GM19043 (cell line): ENCODE results near the gene BSND.
A peak's percentile ranks its signal among the peaks of the same experiment; 100 is the strongest.
"Not testable (repeated sequence)": the region's sequence is repeated elsewhere in the genome, so short reads cannot be mapped to it uniquely, and the experiment has no call there.

Experiments used
- ATAC-seq: cut with Tn5 transposase; IDR thresholded peaks from one replicate; pipeline ENCODE4 v1.9.1; 2021; ENCODE audit warnings: low read depth; ENCODE audit not compliant: unreplicated experiment

Gene BSND

DNA sequence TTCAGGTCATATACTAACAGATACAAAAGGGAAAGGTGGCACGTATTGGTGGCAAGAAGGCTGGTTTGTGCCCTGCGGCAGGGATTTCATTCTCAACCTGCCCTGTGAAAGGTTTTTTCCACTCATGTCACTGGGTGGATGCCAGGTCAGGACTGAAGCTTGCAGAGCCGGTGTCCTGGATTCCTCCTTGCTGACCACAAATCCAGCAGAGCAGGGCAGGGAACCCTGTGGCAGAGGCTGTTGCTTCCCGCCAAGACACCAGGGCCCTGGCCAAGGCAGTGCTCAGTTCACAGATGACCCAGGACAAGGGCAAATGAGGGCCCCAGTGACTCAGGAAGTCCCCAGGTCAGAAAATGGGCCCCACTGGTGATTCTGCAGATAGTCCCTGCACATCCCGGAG, 16.4 kb downstream of the BSND start:
- ATAC-seq: no peak

DNA sequence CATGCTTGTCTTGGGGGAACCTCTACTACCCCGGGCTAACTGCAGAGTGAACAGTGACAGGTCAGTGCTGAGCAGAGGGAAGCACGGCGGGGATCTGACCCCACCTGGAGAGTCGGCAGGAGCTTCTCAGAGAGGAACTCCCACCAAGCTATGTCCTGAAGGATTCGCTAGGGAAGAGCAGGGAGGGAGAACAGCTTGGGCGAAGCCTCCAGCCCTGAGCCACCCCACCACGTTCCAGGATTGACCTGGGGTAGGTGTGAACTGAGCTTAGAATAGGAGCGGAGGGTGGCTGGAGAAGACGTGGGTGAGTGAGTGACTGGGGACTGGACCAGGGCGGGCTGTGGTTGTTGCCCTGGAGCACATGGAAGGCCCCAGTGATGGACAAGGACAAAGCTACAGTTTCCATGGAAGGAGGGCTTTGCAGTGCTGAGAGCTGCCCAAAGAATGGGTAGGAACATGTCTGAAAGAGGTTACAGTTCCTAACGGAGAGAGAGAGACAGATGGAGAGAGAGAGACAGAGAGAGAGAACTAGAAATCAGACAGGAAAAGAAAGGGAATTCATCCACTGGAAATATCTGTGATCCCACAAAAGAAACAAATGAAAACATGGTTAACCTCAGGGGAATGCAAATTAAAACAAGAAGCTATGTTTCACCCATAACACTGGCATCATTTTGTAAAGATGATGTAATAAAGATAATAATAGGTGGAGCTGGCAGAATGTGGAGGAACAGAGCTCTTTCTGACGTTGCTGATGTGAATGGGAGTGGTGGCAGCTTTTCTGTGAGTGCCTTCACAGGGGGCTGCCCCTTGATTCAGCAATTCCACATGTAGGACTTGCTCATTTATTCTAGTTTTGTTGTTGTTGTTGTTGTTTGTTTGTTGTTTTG, 17.2 kb downstream of the BSND start:
- ATAC-seq: no peak

GRCh38 chr1:55018395-55018794, 19.7 kb downstream of the BSND start:
- ATAC-seq: no peak

GRCh38 chr1:55021942-55022546, 23.3 kb downstream of the BSND start:
- ATAC-seq: peak; percentile 71

DNA sequence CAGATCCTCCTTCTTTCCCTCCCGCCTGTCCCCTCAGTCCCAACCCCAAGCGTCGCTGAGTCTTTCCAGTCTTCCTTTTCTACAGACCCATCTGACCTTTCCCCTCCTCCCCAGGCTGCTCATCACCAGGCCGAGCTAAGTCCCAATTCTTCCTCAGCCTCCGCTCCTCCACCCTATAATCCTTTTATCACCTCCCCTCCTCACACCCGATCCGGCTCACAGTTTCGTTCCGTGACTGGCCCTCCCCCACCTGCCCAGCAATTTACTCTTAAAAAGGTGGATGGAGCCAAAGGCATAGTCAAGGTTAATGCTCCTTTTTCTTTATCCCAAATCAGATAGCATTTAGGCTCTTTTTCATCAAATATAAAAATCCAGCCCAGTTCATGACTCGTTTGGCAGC, 25.4 kb downstream of the BSND start:
- ATAC-seq: not testable (repeated sequence)

DNA sequence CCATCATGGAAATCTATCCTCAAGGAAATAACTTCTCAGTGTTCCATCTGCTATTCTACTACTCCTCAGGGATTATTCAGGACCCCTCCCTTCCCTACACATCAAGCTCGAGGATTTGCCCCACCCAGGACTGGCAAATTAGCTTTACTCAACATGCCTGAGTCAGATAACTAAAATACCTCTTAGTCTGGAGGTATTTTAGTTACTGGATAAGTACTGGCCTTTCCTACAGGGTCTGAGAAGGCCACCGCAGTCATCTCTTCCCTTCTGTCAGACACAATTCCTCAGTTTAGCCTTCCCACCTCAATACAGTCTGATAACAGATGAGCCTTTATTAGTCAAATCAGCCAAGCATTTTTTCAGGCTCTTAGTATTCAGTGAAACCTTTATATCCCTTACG, 27.9 kb downstream of the BSND start:
- not testable (repeated sequence) for ATAC-seq

- ATAC-seq: not testable (repeated sequence)
Measured at GRCh38 chr1:55031098-55031497, 32.4 kb downstream of the BSND start.

GRCh38 chr1:55033265-55033614, 34.5 kb downstream of the BSND start:
- no peak for ATAC-seq

- ATAC-seq: no peak
Measured at GRCh38 chr1:55034476-55035133, 35.9 kb downstream of the BSND start.

GRCh38 chr1:55035904-55036303, 37.2 kb downstream of the BSND start:
- no peak for ATAC-seq

GRCh38 chr1:55037733-55038551, 39.2 kb downstream of the BSND start:
- no peak for ATAC-seq

DNA sequence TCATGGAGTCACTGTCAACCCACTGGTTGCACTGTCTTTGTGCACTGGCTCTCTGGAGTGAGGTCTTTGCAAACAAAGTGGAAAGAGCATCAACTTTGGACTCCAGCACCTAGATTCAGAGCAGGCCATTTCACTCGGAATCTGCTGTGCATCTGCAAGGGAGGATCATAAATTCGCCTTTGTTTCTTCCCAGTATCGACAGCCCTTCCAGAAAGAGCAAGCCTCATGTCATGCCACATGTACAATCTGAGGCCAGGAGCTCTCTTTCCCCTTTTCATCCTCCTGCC, 39.8 kb downstream of the BSND start:
- ATAC-seq: no peak

DNA sequence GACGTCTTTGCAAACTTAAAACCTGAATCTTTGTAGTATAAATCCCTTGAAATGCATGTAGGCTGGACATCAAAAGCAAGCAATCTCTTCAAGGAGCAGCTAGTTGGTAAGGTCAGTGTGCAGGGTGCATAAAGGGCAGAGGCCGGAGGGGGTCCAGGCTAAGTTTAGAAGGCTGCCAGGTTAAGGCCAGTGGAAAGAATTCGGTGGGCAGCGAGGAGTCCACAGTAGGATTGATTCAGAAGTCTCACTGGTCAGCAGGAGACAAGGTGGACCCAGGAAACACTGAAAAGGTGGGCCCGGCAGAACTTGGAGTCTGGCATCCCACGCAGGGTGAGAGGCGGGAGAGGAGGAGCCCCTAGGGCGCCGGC, 40.2 kb downstream of the BSND start:
- no peak for ATAC-seq

DNA sequence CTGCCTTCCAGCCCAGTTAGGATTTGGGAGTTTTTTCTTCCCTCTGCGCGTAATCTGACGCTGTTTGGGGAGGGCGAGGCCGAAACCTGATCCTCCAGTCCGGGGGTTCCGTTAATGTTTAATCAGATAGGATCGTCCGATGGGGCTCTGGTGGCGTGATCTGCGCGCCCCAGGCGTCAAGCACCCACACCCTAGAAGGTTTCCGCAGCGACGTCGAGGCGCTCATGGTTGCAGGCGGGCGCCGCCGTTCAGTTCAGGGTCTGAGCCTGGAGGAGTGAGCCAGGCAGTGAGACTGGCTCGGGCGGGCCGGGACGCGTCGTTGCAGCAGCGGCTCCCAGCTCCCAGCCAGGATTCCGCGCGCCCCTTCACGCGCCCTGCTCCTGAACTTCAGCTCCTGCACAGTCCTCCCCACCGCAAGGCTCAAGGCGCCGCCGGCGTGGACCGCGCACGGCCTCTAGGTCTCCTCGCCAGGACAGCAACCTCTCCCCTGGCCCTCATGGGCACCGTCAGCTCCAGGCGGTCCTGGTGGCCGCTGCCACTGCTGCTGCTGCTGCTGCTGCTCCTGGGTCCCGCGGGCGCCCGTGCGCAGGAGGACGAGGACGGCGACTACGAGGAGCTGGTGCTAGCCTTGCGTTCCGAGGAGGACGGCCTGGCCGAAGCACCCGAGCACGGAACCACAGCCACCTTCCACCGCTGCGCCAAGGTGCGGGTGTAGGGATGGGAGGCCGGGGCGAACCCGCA, 40.8 kb downstream of the BSND start, which contains the start of gene PCSK9:
TSS of gene PCSK9 (plus strand) at position 207 of the 741 bp plus-strand sequence. CDS start at position 497, 290 bp downstream.
- ATAC-seq: no peak

GRCh38 chr1:55040083-55040932, 41.6 kb downstream of the BSND start:
- no peak for ATAC-seq

DNA sequence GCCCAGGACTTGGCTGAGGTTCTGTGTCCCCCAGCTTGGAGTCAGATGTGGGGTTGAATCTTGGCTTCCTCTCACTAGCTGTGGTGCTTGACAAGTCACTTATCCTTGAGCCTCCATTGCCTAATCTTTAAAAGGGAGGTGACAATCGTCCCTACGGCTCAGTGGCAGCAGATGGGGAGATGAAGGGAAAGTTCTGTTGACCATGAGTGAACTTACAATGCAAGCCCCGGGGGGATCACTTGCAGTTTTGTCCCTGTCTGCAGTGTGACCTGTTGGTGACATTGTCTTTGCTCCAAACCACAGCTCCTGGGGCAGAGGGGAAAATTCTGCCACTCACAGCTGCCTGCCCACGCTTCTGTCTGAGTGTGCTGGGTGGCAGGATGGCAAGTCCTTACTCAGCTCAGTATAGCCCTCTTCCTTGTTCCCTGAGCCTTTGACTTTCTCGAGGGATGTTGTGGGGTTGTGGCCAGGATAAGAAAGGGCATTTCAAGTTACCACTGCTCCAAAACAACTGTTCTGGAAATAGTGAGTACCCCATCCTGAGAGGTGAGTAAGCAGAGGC, 42.3 kb downstream of the BSND start:
- no peak for ATAC-seq

DNA sequence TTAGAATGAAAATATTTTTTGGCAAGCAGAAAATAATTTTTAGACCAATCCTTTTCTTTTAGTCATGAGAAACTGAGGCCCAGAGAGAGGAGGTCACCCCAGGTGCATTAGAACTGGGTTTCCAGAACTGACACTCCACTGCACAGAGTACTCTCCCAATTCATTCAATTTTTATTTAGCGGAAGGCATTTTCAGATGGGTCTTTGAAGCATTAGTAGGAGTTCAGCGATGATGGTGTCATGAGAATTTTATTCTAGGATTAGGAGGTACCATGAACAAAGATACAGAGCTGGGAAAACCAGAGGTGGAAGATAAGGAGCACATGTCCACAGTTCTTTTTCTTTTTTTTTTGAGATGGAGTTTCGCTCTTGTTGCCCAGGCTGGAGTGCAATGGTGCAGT, 42.9 kb downstream of the BSND start:
- ATAC-seq: no peak

- ATAC-seq: no peak
Measured at GRCh38 chr1:55043011-55043410, 44.3 kb downstream of the BSND start.

- no peak for ATAC-seq
Measured at GRCh38 chr1:55043726-55044125, 45.0 kb downstream of the BSND start.
